NCI-H2107 treated with DMSO at 0.1 percent for 48 hours (cell line): ENCODE measurements around the gene ZG16B.

Source experiments
- DNase-seq: peaks from one replicate; lab custom pipeline; 2025; ENCODE audit not compliant: unreplicated experiment; lab: John Stamatoyannopoulos, UW

ZG16B gene

GRCh38 chr16:2842340-2843000, 12.4 kb downstream of the ZG16B start:
- DNase-seq = no peak

DNA sequence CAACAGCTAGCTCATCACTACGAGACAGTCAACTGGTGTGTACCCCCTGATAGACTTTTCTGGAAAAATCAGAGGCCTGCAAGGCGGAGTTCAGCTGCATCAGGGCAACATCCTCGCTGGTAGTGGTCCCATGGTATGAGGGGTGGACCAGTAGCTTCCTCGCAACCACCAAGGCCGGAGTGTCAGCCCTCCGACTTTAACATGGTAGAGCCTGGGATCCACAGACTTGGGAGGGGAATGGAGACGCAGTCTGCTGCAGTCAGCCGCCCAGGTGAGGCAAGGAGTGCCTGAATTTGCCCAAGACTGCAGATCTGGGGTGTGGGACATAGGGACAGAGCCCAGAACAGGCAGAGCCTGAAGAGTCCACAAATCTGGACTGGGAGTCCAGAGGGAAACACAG, 13.4 kb downstream of the ZG16B start:
- DNase-seq = no peak

DNA sequence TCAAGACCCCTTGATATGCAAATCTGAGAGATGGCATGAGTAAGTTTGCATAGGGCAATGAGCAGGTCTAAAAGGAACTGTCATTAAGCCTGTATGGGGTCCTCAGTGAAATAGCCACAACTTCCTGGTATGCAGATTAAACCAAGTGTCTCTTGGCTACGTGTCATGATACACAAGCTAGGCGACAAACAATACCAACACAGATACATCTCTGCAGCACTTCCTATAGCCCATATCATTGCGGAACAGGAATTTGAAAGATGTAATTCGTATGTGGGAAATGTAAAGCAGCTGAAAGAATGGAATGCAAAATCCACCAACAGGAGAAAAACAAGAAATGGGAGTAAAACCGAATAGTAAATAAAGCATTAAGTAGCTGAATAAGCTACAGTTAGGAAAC, 15.0 kb downstream of the ZG16B start:
- DNase-seq = no peak

GRCh38 chr16:2846511-2847310, 16.6 kb downstream of the ZG16B start:
- DNase-seq = no peak

- no peak for DNase-seq
Measured at GRCh38 chr16:2848933-2849725, 19.0 kb downstream of the ZG16B start.

GRCh38 chr16:2852003-2852730, 22.1 kb downstream of the ZG16B start:
- no peak for DNase-seq

GRCh38 chr16:2852731-2853507, 22.8 kb downstream of the ZG16B start:
- no peak for DNase-seq

DNA sequence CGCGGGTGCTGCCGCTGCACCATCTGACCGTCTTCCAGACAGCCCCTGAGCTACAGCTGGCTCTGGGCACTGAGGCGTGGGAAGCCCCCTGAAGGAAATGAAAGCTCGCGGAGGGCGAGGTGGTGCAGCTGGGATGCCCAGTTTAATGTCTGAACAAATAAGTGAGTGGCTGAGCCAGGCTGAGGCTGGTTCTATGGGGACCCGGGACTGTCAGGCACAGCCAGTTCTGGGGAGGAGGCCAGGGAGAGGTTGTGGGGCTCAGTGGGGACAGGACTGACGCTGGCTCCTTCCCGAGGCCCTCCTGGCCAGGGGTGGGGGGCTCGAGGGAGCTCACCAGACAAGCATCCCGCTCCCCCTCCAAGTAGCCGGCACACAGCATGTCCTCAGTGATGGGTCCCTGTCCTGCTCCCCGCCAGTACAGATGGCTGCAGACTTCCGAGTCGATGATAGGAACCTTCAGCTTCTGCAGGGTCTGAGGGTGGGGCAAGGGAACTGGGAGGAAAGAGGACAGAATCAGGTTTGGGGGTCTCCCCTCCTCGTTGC, 23.5 kb downstream of the ZG16B start:
- DNase-seq = no peak

DNA sequence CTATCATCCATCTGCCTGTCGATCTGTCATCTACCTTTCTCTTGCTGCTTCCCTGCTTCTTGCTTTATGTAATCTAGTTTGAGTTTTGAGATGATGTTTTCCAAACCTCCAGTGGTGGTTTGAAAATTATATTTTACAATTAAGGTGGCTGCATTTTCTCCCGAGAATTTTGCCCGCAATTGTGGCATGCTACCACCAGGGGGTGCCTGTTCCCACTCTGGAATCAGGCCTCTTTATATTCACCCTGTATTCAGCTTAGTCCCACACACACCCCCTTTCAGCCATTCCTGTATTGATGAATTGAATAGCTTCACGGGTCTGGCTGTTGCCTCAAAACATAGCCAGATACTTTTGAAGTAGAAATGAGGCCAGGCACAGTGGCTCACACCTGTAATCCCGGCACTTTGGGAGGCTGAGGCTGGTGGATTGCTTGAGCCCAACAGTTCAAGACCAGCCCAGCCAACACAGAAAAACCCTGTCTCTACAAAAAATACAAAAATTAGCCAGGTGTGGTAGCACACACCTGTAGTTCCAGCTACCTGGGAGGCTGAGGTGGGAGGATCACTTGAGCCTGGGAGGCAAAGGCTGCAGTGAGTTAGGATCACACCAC, 24.7 kb downstream of the ZG16B start:
- DNase-seq = no peak

- DNase-seq = no peak
Measured at GRCh38 chr16:2855536-2855935, 25.4 kb downstream of the ZG16B start.

GRCh38 chr16:2856061-2856670, 26.1 kb downstream of the ZG16B start:
- DNase-seq = no peak

DNA sequence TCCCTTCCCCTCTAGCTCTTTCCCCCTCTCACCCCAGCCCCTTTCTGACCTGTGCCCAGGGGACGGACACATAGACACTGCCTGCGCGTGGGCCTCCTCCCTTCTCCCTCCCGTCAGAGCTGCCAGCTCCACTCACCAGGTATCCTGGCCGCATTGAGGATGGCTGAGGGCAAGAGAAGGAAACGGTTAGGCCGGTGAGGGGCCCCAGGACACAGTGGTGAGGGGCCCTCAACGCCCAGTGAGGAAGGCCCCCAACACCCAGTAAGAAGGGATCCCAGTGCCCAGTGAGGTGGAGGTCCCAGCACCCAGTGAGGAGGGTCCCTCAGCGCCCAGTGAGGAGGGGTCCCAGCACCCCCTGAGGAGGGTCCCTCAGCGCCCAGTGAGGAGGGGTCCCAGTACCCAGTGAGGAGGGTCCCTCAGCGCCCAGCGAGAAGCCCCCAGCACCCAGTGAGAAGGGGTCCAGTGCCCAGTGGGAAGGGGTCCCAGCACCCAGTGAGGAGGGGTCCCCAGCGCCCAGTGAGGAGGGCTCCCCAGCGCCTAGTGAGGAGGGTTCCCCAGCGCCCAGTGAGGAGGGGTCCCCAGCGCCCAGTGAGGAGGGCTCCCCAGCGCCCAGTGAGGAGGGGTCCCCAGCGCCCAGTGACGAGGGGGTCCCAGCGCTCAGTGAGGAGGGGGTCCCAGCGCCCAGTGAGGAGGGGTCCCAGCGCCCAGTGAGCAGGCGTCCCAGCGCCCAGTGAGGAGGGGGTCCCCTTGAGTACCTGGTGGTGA, 26.8 kb downstream of the ZG16B start:
- no peak for DNase-seq

GRCh38 chr16:2857451-2858244, 27.5 kb downstream of the ZG16B start, which contains the start of gene PRSS22:
Gene PRSS22, minus strand, starts transcription at chr16:2858170. Its CDS starts 66 bp downstream, at chr16:2858104.
- DNase-seq = no peak

DNA sequence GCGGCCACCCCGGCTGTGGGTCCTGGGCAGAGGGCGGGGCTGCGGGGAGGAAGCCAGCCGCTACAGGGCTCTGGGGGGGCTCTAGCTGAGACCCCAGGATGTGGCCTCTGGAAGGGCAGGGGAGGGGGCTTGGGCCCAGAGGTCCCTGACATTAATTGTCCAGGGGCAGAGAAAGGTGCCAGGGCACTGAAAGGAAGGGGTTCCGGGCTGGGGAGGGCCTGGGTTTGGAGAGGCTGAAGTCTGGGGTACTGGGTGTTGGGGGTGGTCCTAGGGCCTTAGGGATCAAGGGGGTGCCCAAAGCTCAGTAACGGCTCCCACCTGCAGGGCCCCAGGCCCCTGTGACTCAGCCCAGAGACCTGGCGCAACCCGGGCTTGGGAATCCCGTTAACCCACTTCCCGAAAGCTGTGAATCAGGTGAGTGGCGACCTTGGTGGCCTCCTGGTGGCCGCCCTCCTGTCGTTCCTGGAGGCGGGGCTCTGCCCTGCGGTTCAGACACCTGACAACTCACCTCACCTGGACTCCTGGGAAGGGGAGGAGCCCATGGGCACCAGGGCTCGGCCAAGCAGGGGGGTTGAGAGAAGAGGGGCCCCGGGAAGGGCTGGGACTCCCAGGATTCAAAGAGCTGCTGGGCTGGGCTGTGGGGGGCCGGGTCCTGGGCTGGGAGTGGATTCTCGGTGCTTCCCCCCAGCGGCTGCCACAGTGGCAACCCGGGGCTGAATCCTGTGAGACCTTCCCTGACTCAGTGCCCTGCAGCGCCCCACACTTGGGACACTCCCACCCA, 28.3 kb downstream of the ZG16B start:
- DNase-seq = peak; percentile 34

DNA sequence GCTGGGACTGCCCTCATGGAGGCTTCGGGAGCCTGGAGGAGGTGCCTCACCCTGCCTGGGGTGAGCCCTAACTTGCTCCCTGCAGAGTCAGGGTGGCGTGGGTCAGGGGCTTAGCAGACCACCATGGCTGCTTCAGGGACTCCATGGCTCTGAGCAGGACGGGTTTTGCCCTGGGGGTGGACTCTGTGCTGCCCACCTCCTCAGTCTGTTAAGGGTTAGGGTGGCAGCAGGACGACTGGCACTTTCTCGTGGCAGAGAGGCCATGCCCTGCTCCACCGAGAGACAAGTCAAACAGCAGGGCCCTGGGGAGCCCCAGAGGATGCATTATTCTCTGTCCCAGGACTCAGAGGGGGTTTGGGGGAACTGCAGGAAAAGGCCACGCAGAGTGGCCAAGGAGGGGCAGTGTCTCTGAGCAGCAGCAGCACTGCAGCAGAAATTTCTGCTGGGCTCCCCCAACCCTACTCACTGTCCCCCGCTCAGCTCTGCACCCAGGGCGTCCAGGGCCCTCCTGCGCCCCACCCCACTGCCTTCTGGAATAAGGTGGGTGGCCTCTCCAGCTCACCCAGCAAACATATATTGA, 29.7 kb downstream of the ZG16B start:
- no peak for DNase-seq

GRCh38 chr16:2860826-2861567, 30.9 kb downstream of the ZG16B start:
- DNase-seq = no peak
